GM19452 (cell line): ENCODE results near the gene GLRA3.
A peak's percentile ranks its signal among the peaks of the same experiment; 100 is the strongest.
"Not testable (repeated sequence)": the region's sequence is repeated elsewhere in the genome, so short reads cannot be mapped to it uniquely, and the experiment has no call there.

Experiments used
- ATAC-seq: cut with Tn5 transposase; IDR thresholded peaks from one replicate; pipeline ENCODE4 v1.9.1; 2021; ENCODE audit not compliant: unreplicated experiment

The GLRA3 gene

DNA sequence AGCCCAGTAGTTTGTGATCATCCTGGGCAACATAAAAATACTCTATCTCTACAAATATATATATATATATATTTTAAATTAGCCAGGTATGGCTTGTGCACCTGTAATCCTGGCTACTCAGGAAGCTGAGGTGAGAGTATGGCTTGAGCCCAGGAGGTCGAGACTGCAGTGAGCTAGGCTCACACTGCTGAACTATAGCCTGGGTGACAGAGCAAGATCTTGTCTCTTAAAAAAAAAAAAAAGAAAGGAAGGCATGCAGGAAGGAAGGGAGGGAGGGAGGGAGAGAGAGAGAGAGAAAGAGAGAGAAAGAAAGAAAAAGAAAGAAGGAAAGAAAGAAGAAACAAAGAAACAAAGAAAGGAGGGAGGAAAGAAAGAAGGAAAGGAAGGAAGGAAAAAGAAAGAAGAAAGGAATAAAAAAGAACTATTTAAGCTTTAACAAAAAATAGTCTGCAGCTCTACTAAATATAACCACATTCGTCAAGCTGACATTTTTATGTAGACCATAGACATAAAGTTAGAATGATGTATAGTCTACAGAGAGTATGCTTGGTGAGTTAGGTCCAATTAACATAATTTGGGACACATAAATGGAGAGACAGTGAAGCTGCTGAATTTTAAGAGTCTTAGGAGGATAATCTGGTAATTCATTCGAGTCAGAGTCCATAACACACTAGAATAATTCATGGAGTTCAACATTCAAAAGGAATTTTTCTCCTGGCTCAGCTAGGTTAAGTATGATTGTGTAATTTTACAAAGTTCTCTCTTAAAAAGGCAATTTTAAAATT lies 111.9 kb downstream of the GLRA3 start:
- no peak for ATAC-seq

DNA sequence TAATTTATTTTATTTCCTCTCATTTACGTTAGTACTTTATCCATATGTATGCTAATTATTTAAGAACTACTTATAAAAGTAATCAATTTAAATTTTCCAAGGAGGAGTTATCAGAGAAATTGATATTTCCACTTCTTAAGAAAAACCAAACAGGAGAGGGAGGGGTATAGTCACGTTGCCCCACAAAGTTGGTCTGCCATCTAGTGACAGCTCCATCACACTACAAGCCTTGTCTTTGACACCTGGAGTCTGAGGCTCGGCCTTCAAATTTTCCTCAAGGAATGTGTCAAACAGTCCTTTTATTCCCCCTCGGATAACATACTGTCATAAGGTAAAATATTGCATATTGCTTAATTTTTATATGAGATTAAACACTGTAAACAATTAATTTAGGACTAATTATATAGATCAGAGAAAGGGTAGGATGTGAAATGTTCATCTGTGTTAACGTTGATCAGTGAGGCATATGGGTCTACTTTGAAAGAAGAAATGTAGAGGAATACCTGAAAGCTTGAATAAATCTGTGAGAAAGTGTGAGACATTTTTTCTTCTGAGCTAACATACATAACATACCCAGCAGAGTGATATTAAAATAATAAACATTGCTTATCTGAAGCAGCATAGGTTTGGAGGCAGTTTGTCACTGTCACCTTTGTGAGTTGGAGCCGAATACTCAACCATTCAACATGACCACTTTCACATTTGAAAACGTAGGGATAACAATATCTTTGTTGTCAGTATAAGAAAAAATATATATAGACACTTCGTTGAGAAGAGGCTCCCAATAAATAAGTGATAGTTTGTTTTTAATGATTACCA lies 114.4 kb downstream of the GLRA3 start:
- peak; percentile 88 for ATAC-seq

DNA sequence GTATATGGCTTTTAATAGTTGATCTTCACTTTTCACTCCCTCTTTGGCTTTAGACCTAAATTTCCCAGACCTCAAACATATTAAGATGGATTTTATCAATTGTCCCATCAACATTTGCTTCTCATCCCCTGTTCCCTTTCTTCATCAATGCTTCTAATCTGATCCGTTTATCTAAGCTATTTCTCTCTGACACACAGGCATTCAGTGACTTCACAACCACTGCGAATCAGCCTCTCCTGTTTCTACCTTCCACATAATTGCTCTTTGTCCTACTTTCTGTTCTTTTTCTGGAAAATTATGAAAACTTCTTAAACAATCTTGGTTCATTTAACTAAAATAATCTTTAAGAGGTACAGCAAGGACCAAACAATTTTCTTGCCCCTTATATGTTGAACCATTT lies 115.2 kb downstream of the GLRA3 start:
- ATAC-seq: no peak

DNA sequence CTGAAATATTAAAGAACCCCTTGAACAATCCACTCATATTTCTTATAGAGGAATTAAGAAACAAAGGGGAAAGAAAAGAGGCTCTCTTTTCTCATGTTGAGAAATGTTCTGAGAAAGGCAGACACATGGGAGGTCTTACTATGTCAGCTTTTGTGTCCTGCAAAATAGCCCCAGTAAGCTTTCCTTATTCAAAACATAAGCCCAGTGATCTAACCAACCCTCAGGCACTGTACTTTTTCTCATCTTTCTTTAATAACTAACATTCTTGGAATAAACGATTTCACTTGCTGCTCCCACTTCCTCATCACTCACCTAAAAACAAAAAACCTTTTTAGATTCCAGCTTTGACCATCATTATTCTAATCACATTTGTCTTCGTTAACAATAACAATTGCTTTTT lies 115.9 kb downstream of the GLRA3 start:
- ATAC-seq: no peak

DNA sequence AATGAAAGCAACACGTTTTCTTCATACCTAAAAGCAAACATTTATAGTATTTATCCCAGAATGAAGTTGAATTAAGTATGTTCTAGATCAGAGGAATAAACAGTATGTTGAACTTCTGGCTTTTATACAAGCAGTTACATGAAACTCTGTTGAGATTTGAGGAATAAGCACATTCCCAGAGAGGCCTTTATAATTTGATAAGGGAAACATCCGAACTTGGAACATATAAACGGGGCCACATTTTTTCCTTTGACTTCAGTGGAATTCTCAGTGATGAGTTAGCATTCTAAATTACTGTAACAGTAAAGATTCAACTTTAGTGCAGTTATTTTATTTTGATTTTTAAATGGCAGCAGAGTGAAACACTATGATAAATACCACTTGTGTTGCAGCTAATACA lies 119.5 kb downstream of the GLRA3 start:
- ATAC-seq: no peak

DNA sequence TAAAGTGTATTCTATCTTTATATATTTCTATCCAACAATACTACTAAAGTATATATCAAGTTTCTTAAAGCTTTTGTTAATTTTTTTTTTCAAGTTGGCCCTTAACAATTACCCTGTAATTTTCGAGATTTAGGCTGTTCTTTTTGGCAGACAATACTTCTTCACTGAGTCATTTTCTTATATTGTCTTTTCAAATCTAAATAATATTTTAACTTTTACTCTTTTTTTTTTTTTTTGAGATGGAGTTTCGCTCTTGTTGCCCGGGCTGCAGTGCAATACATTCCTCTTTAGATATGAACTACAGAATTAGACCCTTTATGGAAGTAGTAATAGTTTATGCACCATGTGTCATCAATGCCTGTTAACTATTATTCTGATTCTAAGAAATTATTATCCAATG lies 120.7 kb downstream of the GLRA3 start:
- no peak for ATAC-seq

DNA sequence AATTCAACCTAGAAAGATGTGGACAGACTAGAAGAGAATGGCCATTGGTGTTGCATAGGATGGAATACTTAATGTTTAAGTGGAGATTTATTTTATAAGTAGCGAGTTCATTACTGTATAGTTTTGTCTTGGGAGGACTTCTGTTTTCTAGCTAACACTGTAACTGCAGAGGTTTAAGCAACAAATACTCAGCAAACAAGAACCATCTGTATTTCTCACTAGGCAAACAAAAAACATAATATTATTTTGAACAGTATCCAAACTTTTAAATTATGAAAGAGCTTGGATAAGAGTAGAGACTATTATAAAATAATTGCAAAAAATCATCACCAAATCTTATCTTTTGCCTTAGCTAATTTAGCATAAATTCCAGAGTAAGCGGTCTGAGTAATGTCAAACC lies 121.1 kb downstream of the GLRA3 start:
- no peak for ATAC-seq

DNA sequence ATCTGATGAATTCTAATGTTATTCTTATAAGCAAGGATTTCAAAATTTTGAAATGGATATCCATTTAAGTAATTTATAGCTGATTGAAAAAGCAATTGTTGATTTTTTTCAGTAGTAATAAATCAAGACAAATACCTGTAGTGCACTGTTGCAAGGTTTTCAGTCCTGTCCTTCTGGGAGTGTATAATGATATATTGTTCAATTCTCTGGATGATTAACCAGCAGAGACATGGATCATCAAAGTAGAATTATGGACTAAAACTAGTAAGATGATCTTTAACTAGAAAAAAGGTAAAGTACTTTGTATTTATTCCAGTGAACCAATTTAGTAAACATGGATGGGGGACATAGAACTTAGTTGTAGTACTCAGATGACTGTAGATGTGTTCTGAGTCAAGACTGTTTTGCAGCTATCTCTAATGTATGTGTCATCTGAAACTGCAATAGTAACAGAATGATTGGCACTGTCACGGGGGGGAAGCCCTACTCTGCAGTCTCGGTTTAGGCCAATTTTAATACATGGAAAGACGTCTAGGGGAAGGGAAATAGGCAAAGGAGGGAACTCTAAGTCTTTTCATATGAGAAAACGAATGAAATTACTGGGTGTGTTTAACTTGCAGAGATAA lies 121.9 kb downstream of the GLRA3 start:
- peak; percentile 95 for ATAC-seq

DNA sequence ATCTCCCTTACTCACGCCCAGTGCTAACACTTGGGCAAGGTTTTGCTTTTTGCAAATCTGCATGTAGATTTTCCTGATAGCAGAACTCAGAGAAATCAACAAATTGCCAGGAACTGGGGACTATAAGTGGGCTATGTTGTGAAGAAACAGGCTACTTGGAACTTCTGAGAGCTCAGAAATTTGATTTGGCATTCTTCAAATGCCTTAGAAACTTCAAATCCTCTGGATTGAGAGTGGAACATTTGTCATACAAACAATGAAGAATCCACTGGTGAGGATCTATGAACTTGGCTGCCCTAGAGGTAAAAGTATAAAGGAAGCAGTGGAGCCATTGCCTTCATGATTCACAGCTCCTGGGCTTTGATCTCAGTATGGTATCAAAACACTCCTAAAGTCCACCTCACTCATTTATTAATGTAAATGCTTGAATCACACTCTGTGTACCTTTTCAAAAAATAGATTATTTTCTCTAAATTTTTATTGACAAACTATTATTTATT lies 126.0 kb downstream of the GLRA3 start:
- ATAC-seq: no peak

DNA sequence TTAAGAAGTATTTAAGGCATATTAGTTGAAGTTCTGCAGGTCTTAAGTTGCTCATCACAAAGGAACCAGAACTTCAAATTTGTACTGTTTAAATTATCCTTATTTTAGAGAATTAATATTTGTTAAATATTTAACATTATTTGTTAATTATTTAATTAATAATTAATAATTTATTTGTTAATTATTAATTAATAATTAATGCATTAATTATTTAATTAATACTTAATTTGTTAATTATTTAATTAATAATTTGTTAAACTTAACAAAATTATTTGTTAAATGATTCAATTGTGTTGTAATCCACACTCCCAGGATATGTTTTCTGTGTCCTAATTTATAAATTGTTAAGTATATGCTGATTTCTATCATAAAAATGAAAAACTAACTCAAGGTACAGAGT lies 129.4 kb downstream of the GLRA3 start:
- ATAC-seq: no peak

DNA sequence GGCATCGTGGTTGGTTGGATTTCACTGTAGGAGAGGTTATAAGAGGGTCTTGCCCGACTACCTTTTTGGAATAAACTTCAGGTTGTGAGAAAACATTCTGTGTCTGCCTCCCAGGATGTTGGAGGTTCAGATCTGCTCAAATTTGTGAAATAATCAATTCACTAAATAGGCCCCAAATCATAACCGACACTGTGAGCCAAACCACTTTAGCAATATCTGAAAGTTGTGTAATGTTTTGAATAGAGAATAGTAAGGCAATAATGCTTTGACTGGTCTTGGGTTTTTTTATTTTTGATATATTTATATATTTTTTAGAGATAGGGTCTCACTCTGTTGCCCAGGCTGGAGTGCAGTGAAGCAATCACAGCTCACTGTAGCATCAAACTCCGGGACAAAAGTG lies 131.2 kb downstream of the GLRA3 start:
- ATAC-seq: no peak

DNA sequence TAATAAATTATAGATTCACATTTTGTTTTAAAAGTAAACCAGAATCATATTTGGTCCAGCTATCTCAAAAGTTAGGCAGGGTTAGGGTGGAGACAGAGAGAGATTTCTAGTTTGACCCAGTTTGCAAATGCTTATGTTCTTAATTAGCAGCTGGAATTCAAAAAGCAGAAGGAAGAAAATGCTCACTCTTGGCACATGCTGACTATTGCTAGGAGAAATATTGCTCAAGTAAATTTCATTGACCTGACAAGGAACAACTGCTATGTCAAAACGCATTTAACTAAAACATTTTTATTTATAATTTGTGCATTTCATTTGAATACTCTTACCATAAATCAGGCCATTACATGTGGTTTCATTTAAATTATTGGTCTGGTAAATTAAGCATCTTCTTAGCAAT lies 131.8 kb downstream of the GLRA3 start:
- no peak for ATAC-seq

DNA sequence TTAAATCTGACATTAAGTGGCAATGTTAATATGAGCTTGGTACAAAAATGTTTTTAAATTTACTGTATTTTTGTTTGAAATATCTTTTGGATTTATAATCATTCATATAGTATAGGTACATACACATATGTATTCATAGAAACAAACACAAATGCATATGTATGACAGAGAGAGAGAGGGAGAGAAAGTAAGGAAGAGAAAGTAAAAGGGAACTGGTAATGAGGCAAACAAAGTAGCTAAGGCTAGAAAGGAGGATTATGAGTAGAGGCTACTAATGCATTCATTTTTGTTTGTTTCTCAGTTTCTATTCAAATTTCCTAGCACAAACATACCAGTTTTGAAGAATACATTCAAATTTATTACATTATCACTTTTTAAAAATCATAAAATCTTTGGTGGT lies 132.4 kb downstream of the GLRA3 start:
- ATAC-seq: no peak

DNA sequence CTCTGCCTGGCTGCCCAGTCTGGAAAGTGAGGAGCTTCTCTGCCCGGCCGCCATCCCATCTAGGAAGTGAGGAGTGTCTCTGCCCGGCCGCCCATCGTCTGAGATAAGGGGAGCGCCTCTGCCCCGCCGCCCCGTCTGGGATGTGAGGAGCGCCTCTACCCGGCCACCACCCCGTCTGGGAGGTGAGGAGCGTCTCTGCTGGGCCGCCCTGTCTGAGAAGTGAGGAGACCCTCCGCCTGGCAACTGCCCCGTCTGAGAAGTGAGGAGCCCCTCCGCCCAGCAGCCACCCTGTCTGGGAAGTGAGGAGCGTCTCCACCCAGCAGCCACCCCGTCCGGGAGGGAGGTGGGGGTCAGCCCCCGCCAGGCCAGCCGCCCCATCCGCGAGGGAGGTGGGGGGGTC lies 137.2 kb downstream of the GLRA3 start:
- not testable (repeated sequence) for ATAC-seq

DNA sequence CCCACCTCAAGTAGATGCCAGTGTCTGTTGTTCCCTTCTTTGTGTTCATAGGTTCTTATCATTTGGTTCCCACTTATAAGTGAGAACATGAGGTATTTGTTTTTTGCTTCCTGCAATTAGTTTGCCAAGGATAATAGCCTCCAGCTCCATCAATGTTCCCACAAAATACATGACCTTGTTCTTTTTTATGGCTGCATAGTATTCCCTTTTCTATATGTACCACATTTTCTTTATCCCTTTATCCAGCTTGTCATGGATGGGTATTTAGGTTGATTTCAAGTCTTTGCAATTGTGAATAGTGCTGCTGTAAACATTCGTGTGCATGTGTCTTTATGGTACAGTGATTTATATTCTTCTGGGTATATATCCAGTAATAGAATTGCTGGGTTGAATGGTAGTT lies 138.4 kb downstream of the GLRA3 start:
- no peak for ATAC-seq

DNA sequence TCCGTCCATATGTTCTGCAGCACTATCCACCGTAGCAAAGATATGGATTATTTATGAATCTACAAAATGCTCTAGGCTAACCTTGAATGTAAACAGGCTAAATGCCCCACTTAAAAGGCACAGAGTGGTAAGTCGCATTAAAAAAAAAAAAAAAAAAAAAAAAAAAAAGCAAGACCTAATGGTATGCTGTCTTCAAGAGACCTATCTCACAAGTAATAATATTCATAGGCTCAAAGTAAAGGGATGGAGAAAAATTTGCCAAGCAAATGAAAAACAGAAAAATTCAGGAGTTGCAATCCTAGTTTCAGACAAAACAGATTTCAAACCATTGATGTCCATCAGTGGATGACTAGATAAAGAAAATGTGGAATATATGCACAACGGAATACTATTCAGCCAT lies 139.4 kb downstream of the GLRA3 start:
- ATAC-seq: no peak

DNA sequence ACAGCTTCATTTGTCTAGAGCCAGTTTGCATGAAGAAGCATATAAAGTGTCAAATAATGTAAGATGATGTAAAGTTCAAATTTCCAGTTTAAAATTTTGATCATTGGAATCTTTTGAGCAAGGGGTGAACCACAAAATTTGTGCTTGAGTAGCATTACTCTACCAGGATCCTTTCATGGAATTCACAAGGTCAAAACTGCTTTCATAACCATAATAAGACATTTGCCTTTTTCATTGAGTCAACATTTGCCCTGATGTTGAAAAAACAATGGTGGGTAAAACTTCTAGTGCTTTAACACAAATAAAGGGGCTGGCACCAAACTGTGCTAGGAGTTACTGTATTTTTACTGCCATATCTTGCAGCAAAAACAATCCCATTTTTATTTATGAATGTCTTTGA lies 142.2 kb downstream of the GLRA3 start:
- ATAC-seq: no peak

DNA sequence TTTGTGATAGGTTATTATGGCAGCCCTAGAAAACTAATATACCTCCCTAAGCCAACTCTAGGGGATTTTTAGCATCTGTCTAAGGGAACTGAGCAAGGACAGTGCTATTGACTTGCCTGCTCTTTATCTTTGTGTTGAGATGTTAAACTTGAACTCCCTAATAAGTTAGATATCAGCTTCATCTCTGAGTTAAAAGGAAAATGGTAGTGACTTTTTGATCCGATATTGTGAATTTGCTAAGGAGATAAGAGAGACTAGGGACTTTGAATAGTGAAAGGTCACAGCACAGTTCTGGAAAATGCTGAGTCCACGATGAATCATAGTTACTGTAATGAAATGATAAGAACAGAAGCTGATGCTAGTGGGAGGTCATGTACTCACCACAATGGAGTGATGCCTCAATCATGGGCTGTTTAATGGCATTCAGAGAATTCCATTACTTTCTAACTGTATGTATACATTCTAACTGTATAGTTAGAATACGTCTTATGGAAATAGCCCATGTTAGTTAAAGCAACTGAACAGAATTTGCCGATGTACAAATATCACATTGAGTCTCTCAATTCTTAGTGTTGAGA lies 147.2 kb downstream of the GLRA3 start:
- ATAC-seq: no peak

DNA sequence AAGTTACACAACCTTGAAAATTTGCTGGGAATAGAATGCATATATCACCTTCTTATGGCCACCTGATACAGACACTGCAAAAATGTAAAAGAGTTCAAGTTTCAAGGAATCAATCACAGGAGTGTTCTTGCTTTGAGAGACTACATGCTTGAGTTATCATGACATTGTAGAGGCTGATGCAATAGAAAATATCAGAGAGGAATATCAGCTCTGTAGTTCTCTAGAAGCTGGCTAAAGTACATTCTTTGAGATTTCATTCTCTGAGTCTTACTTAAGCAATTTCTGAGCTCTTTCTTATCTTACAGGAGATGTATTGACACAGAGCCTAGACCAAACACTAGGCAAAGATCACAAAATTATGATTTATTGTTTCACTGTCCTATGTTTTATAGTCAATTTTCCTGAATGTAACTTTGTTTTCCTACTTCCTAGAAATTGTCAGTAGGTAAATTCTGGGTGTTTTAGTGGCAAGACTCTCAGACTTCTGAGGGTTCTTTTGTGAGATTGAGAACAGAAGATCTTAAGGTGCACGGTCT lies 154.7 kb downstream of the GLRA3 start:
- no peak for ATAC-seq

DNA sequence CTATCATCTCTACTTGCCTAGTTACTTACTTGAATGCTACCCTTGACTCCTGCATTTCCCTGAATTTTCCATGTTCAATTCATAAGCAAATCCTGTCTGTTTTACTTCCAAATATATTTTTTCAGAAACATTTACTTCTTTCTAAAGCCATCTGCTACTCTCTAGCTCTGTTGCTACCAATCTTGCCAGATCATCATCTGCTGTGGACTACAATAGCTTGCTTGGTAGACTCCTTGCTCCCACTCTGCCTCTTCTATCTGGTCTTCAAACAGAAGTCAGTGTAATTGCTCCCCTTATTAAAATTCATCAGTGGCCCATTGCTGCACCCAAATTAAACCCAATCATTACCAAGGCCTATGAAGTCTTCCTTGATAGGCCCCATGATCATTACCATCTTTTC lies 155.2 kb downstream of the GLRA3 start:
- no peak for ATAC-seq

DNA sequence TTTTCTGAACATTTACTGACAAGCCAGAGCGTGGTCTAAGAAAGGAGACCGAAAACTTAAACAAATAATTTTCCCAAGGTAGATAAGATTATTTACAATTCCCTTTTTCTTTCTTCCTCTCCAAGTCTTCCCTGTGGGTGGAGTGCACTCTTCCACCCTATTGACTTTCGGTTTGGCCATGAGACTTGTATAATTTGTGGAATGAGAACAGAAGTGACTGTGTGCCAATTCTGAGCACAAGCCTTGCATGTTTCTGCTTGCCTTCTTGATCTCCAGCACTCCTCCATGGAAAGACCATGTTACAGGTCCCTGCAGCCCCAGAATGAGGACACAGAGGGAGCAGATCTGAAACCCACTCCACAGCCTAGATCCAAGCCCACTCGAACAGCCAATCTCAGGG lies 156.8 kb downstream of the GLRA3 start:
- no peak for ATAC-seq
